ENCODE data around the gene MAX.
A peak's percentile ranks its signal among the peaks of the same experiment; 100 is the strongest.
"Not testable (repeated sequence)": the region's sequence is repeated elsewhere in the genome, so short reads cannot be mapped to it uniquely, and the experiment has no call there.

Gene MAX

DNA sequence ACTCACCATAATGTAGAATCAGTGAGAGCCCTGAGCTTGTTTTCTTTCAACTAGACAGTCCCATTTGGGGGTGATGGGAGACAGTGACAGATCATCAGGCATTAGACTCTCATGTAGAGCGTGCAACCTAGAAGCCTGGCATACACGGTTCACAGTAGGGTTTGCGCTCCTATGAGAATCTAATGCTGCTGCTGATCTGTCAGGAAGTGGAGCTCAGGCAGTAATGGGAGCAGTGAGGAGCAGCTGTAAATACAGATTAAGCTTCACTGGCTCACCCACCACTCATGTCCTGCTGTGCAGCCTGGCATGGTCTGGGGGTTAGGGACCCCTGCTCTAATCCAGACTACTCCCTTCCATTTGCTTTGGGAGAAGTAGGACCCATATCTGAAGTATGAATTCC lies 60.0 kb downstream of the MAX start:
- no peak for DNase-seq (ENCODE audit: low read depth, low spot score)
- no peak overlapping the region for H3K27ac ChIP-seq

DNA sequence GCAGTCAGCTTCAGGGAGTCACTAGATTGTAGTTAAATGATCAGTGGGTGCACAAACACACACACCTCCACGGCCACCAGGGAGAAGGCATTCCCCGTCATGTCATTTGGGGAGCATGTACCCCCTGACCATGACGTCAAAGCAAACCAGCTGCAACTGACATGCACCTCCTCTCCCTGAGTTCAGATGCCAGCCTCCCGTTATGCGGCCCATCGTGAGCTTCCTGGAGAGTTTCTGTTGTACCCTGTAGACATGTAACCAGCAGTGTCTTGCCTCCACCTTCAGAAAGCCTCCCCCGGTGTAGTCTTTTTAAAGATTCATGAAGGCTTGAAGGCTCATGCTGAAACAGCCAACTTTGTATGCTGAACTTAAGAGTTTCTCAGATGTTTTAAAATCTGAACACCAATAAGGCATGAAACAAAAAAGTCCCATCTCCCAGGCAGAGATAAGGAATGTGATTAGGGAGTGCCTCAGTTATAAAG lies 60.8 kb downstream of the MAX start:
- no peak for DNase-seq (ENCODE audit: low read depth, low spot score)
- H3K27ac ChIP-seq: no peak overlapping the region

DNA sequence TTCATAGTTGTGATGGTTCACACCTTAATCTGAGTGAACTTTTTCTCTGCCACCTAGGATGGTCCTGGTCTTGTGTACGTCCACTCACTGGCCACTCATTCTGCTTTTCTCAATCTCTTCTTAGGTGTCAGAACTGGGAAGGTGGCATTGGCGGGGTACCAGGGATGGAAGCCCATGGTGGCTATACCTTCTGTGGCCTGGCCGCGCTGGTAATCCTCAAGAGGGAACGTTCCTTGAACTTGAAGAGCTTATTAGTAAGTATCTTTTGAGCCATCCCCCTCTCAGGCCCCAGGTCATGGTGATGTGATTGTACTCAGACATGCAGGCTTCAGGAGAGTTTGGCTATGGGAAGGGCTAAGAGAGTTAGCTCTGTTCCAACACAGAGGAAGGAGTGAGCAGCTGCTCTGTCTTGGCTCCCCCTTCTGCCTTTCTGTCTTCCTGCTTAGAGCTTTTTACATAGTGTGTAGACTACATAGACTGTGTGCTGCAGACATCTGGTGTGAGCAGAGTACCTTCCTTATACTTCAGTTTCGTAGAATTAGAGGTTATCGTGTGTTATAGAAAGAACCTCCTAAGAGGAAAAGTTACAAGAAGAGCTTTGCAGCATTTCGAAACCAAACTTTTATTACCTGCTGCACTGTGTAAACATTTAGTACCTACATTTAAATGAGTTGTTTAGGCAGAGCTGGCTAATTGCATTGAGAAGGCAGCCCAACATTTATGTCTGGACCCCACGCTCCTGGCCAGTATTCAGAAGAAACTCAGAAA lies 61.5 kb downstream of the MAX start:
- DNase-seq (ENCODE audit: low read depth, low spot score): no peak
- H3K27ac ChIP-seq: no peak overlapping the region

DNA sequence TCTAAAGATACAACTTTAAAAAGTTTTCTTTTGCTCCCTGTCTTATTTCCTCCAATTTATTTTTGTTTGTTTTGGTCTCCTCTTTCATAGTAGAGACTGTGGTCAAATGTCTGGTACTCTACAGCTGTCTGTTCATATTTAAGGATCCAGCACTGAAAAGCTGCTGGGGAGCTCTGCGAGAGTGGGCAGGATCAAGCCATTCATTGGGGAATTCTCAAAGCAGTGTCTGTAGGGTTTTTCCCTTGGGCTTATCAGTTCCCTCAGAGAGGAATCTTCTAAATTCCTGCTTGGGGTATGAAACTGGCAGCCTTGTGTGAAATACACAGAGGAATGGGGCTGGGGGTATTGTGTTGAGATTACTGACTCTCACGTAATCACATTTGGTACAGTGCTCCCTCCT lies 63.4 kb downstream of the MAX start:
- no peak for DNase-seq (ENCODE audit: low read depth, low spot score)

DNA sequence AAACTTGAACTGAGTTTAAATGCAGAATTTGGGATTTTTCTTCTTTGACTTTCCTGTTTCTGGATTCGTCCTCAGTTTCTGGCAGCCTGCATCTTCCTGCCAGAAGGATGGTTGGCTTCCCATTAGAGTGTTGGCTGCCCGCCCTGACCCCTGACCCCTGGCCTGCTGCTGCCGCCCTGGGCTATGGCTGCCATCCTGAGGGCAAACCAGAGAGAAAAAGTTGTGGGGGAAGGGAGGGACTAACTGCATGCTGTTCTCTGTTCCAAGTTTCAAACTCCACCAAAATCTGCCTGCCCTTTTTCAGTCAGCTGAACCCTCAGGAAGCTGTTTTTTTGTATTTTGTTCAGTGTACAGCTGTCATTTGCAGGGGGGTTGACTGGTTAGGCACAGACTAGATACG lies 67.3 kb downstream of the MAX start:
- DNase-seq (ENCODE audit: low read depth, low spot score): no peak
- H3K27ac ChIP-seq: no peak overlapping the region

More for the DNA sequence above, 63.4 kb downstream of the MAX start:
- no peak overlapping the region for H3K27ac ChIP-seq

DNA sequence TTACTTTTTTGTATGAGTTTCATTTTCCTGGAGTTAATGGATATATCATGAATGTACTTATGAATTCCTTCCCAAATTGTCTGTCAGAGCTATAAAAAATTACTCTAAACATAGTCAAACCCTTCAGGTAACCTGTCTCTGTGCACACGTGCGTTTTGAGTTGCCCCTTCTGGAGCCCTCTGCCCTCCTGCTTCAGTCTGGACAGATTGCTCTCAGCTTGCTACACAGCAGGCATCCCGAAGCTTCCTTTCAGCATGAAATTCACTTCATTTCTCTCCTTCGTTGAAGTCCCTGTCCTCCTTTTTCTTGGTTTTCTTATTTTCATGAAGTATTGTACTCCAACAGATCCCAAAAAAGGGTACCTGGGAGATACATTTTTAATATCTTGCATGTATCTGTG lies 68.3 kb downstream of the MAX start:
- no peak overlapping the region for H3K27ac ChIP-seq
- no peak for DNase-seq (ENCODE audit: low read depth, low spot score)

DNA sequence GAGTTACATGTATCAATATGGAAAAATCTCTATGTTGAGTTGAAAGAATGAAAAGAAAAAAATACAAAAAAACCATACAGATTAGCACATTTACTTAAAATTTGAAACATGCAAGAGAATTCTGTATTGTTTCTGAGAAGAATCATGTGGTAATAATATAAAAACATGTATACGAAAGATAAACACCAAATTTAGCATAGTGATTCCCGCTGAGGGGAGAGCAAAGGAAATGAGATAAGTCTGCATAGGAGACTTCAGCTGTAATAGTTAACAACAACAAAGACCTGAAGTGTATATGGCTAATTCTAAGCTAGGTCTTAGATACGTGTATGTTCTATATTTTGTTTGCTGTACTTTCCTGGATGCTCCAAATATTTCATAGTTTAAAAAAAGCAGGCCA lies 69.1 kb downstream of the MAX start:
- no peak for DNase-seq (ENCODE audit: low read depth, low spot score)
- H3K27ac ChIP-seq: no peak overlapping the region

DNA sequence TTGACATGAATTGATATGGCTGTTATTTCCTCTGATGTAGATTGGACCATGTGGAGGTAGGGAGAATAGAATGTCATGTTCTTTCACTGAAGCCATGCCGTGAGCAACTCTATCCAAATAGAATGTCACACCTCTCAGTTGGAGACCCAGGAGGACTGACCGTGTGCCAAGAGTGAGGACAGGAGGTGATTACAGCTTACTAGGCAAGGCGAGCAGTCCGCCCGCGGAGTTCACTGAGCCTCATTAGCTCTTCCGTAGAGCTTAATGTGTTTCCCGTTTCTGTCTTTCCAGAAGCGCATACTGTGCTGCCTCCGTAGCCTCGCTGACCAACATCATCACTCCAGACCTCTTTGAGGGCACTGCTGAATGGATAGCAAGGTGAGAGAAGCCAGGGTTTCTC lies 70.0 kb downstream of the MAX start:
- no peak overlapping the region for H3K27ac ChIP-seq
- no peak for DNase-seq (ENCODE audit: low read depth, low spot score)

DNA sequence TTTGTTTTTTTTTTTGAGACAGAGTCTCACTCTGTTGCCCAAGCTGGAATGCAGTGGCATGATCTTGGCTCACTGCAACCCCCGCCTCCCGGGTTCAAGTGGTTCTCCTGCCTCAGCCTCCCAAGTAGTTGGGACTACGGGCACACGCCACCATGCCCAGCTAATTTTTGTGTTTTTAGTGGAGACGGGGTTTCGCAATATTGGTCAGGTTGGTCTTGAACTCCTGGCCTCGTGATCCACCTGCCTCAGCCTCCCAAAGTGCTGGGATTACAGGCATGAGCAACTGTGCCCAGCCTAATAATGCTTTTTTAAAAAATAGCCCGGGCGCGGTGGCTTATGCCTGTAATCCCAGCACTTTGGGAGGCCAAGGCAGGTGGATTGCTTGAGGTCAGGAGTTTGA lies 71.0 kb downstream of the MAX start:
- DNase-seq (ENCODE audit: low read depth, low spot score); H3K27ac ChIP-seq: not testable (repeated sequence)

DNA sequence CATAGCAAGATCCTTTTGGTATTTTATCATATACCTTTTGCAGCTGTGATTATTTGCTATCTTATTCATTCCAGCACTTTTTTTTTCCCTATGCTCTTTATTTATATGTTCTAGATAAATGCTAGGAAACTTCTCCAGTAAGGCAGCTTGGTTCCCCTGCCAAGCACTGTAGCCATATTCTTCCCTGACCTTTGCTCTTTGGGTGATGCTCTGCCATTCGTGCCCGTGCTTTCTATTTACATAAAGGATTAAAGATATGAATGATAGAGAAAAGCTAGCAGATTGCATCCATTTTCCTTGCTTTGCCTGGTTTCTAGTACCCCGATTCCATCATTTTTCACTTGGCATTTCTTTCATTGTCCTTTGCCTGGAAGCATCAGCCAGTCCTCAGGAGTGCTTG lies 73.4 kb downstream of the MAX start:
- DNase-seq (ENCODE audit: low read depth, low spot score): no peak
- no peak overlapping the region for H3K27ac ChIP-seq

DNA sequence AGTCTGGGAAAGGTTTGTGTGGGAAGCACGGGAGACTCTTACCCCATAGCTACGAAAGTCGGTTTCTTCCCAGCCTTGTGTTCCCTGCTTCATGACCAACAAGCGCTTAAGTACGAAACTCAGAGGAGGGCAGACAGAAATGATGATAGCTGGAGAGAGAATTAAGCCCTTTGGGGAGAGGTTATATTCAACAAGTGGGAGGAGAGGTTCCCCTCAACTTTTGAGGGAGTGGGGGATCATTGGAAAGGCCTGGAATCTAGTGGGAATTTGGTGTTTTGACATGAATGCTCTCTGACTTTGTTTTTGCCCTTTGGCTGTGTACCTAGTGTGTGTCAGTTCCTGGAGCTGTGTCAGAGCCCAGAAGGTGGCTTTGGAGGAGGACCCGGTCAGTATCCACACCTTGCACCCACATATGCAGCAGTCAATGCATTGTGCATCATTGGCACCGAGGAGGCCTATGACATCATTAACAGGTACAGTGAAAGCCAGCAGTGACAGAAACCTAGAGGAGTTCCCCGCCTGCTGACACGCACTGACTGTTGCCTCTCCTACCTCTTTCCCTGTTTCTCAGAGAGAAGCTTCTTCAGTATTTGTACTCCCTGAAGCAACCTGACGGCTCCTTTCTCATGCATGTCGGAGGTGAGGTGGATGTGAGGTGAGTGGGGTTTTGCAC lies 75.1 kb downstream of the MAX start:
- peak overlapping the region; percentile 62 for H3K27ac ChIP-seq
- DNase-seq (ENCODE audit: low read depth, low spot score): no peak

DNA sequence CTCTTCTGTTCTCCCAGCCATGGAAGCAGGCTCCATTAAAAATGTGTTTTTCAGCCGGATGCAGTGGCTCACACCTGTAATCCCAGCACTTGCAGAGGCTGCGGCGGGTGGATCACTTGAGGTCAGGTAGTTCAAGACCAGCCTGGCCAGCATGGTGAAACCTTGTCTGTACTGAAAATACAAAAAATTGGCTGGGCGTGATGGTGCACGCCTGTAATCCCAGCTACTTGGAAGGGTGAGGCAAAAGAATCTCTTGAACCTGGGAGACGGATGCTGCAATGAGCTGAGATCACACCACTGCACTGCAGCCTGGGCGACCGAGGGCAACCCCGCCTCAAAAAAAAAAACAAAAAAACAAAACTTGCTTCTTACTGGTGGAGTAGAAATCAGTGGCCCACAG lies 75.8 kb downstream of the MAX start:
- H3K27ac ChIP-seq: peak overlapping the region; percentile 62
- DNase-seq (ENCODE audit: low read depth, low spot score): no peak

DNA sequence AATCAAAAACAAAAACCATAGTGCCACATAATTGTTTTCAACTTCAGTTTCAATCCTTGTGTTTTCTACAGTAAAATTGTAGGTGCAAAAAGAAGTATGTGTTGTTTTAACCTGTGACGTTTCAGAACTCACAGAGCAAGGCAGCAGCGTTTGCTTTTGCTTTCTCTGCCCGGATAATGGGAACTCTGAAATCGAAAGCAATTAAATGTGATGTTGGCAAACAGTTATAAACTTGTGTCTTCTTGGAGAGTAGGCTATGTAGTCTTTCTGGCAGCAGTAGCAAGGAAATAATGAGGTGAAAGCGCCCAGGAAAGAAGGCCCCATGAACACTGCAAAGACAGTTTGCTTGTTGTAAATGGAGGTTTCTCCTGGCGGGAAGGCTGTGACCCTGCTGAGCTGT lies 76.5 kb downstream of the MAX start:
- peak overlapping the region; percentile 62 for H3K27ac ChIP-seq

More for the DNA sequence above, 76.5 kb downstream of the MAX start:
- no peak for DNase-seq (ENCODE audit: low read depth, low spot score)
